ENCODE data around the gene NKAPL. TPM values are rescaled to one million over a fixed set of nuclear protein-coding genes. Genes with fewer than 3 reads are reported as not detected.
A peak's percentile ranks its signal among the peaks of the same experiment; 100 is the strongest.

The NKAPL gene
- total and polyA plus RNA-seq, 10 of the 15 experiments (the other 5 are each of a cell fraction or from before 2014, with no cell fraction given): 0.10 to 0.48 (median 0.19) TPM; not detected in 1

- TF ChIP-seq, protein P1, sequence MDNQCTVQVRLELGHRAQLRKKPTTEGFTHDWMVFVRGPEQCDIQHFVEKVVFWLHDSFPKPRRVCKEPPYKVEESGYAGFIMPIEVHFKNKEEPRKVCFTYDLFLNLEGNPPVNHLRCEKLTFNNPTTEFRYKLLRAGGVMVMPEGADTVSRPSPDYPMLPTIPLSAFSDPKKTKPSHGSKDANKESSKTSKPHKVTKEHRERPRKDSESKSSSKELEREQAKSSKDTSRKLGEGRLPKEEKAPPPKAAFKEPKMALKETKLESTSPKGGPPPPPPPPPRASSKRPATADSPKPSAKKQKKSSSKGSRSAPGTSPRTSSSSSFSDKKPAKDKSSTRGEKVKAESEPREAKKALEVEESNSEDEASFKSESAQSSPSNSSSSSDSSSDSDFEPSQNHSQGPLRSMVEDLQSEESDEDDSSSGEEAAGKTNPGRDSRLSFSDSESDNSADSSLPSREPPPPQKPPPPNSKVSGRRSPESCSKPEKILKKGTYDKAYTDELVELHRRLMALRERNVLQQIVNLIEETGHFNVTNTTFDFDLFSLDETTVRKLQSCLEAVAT (IDR thresholded peaks at IDR 0.05): no peak
These were observed 26.3 kb upstream of the NKAPL start (continued) for GRCh38 chr6:28232785-28233184.

DNA sequence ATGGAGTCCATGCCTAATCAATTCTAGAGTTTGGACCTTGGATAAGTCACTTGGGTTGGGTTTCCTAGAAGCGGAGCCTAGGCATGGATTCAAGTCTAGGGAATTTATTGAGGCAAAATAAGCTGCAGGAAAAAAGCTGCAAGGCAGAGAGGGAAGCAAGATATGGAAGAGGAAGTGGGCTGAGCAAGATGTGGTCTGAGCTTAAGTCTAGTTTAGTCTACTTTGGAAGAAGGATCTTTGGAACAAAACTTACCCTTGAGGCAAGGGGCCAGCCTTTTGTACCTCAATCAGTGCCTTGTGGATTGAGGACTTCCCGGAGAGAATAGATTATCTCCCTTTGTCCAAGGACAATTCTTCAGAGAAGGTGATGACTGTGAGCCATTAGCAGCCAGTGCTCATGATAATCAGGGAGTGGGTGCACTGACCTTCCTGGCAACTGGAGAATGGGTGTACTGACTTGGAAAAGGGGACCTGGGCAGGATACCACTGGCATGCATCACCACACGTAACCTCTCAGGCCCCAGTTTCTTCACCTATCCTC, 23.1 kb upstream of the NKAPL start:
- intact Hi-C loops (cut with micrococcal nuclease; ENCODE audit: unreplicated experiment): no loop called here
- WGBS (ENCODE audit: insufficient coverage, insufficient replicate concordance, low lambda C conversion rate, missing lambda C conversion rate): 100% methylated on average over 3 of the region's 3 CpGs
- ChIA-PET CTCF (no interaction called here), POLR2A (no interaction called here), RAD21 (ENCODE audit: unreplicated experiment) (no interaction called here), SMC1A (ENCODE audit: uncharacterized antibody, unreplicated experiment) (no interaction called here)
- H3K4me1 ChIP-seq (ENCODE audit: control insufficient read depth, insufficient read depth, low read length): no peaks in the 10 kb centered on the region
- peaks cover 3 to 11% of the 10 kb centered on the region in 2 experiments; a peak in 3 of 4 replicates for H3K36me3 ChIP-seq (ENCODE audit: control insufficient read depth in 2 of 2, insufficient read depth in 2 of 2, low read length in 1 of 2)
- no peak overlapping the region for H3K4me3 ChIP-seq
- H3K9ac ChIP-seq (ENCODE audit: control insufficient read depth, insufficient read depth, low read length): no peak overlapping the region
- BruUV-seq (replicated peaks): no TSS peak
- FAIRE-seq: no peak
- in situ Hi-C loops (cut with MboI): no loop called here
- no peaks in the 10 kb centered on the region; the same call in 1 of the 3 replicates for H3K9me3 ChIP-seq (replicated peaks; ENCODE audit: control insufficient read depth, insufficient read depth, low read length)
- ATAC-seq: no peak
- H3K27me3 ChIP-seq (replicated peaks in 1 of 2; ENCODE audit: control insufficient read depth in 2 of 2, insufficient read depth in 2 of 2, low read length in 1 of 2): no peaks in the 10 kb centered on the region
- no peak for DNase-seq (ENCODE audit: low read depth, low spot score)
- no peaks in the 10 kb centered on the region for H3K79me2 ChIP-seq (ENCODE audit: control insufficient read depth, insufficient read depth, low read length)
- H3K27ac ChIP-seq (ENCODE audit: control insufficient read depth, insufficient read depth): no peak overlapping the region
- H3K4me2 ChIP-seq (ENCODE audit: control insufficient read depth, insufficient read depth): no peak overlapping the region
- H4K20me1 ChIP-seq (ENCODE audit: control insufficient read depth, insufficient read depth): no peaks in the 10 kb centered on the region
- no peak overlapping the region for H2AFZ ChIP-seq (ENCODE audit: control insufficient read depth, low read depth, low read length)
- TF ChIP-seq POLR2AphosphoS2 (IDR thresholded peaks at IDR 0.05; ENCODE audit: low read depth, low read length) (no peak), IRF3 (IDR thresholded peaks at IDR 0.05) (no peak), ZNF592 (IDR thresholded peaks at IDR 0.05) (no peak), ZBTB40 (IDR thresholded peaks at IDR 0.05; ENCODE audit: borderline replicate concordance) (no peak), SPI1 (IDR thresholded peaks at IDR 0.05; ENCODE audit: borderline replicate concordance, insufficient read depth, low read depth, low read length) (peak; percentile 40; the same call in 1 of the 2 replicates), HCFC1 (IDR thresholded peaks at IDR 0.05; ENCODE audit: low read length) (no peak), POLR2AphosphoS5 (IDR thresholded peaks at IDR 0.05; ENCODE audit: low read length) (no peak)
